Left colon (tissue), 2 donors: ENCODE data around the gene MIPOL1. TPM values are rescaled to one million over a fixed set of nuclear protein-coding genes. Genes with fewer than 3 reads are reported as not detected.
"Not testable (repeated sequence)": the region's sequence is repeated elsewhere in the genome, so short reads cannot be mapped to it uniquely, and the experiment has no call there.

Experiments
- ATAC-seq: fragments of 200-7000 bp; cut with Tn5 transposase; one replicate; pipeline ENCODE4 v1.9.1; 2020; ENCODE audit warnings: mild to moderate bottlenecking, moderate library complexity
- DNase-seq, 2 donors: peaks; one replicate each; pipeline ENCODE4 v3.0.0-alpha.2; 2020
- intact Hi-C, 2 donors: fragments of 100-400 bp; cut with DNase I in 1 of 2; cut with micrococcal nuclease in 1 of 2; formaldehyde crosslinking; loops; one replicate each; pipeline versions ENCODE4 v1.11.2 to v1.14.0; 2022; cut with DNase I, micrococcal nuclease
- total RNA-seq, 2 donors: library from RNA; stranded (reverse); fragmentation: NEBNext Ultra II Directional; extraction: Animal tissue kit (Norgen Biotek cat#: 25700); gene quantifications; one replicate each; pipeline ENCODE4 v1.2.1, GENCODE V29; 2021
- donor health status: DM: no; HTN: no; CAD: no.
- donor health status: DM: yes; HTN: yes; CAD: no.

The MIPOL1 gene
- total RNA-seq, 2 donors from 2014 or later = 5.1 to 9.1 TPM

- intact Hi-C loops = no loop called here
- ATAC-seq (peak; percentile 57), DNase-seq (no peak)
Observed at GRCh38 chr14:37553935-37554550, 356.3 kb downstream of the MIPOL1 start.

GRCh38 chr14:37555596-37555995 lies 357.9 kb downstream of the MIPOL1 start:
- ATAC-seq, DNase-seq, intact Hi-C loops: not testable (repeated sequence)

GRCh38 chr14:37558740-37559139 lies 361.0 kb downstream of the MIPOL1 start:
- intact Hi-C loops = no loop called here
- no peak for DNase-seq
- ATAC-seq = no peak

- ATAC-seq = no peak
- no peak for DNase-seq
- intact Hi-C loops = no loop called here
Observed at GRCh38 chr14:37559386-37559785, 361.6 kb downstream of the MIPOL1 start.

- ATAC-seq = peak; percentile 65
- peak in 1 of 2 donors; percentile 28 for DNase-seq
- intact Hi-C loops = no loop called here
Observed at GRCh38 chr14:37563189-37563588, 365.5 kb downstream of the MIPOL1 start.

- no peak for DNase-seq
- intact Hi-C loops = no loop called here
- peak; percentile 11 for ATAC-seq
Observed at GRCh38 chr14:37565550-37565949, 367.8 kb downstream of the MIPOL1 start.

GRCh38 chr14:37566811-37567371 lies 369.2 kb downstream of the MIPOL1 start:
- intact Hi-C loops = no loop called here
- DNase-seq = no peak
- peak; percentile 80 for ATAC-seq

- no peak for DNase-seq
- ATAC-seq = no peak
- intact Hi-C loops = no loop called here
Observed at GRCh38 chr14:37569729-37570128, 372.0 kb downstream of the MIPOL1 start.

GRCh38 chr14:37571391-37571790 lies 373.7 kb downstream of the MIPOL1 start:
- intact Hi-C loops = no loop called here
- ATAC-seq (no peak), DNase-seq (no peak)

GRCh38 chr14:37573356-37573755 lies 375.6 kb downstream of the MIPOL1 start:
- DNase-seq = no peak
- no peak for ATAC-seq
- intact Hi-C loops = no loop called here

- intact Hi-C loops = no loop called here
- no peak for DNase-seq
- no peak for ATAC-seq
Observed at GRCh38 chr14:37579274-37579673, 381.5 kb downstream of the MIPOL1 start.

GRCh38 chr14:37580146-37580545 lies 382.4 kb downstream of the MIPOL1 start:
- ATAC-seq (no peak), DNase-seq (no peak)
- intact Hi-C loops = no loop called here

- peak; percentile 46 to 66 for DNase-seq
- peak; percentile 51 for ATAC-seq
- intact Hi-C loops = no loop called here
Observed at GRCh38 chr14:37583358-37584210, 385.8 kb downstream of the MIPOL1 start.

GRCh38 chr14:37584211-37585100 lies 386.7 kb downstream of the MIPOL1 start:
- DNase-seq (peak; percentile 38 to 72), ATAC-seq (peak; percentile 59)
- intact Hi-C loops = no loop called here

- intact Hi-C loops = no loop called here
- DNase-seq (peak; percentile 36 to 51), ATAC-seq (peak; percentile 37)
Observed at GRCh38 chr14:37585101-37585511, 387.4 kb downstream of the MIPOL1 start.

GRCh38 chr14:37585971-37586796 lies 388.4 kb downstream of the MIPOL1 start:
- intact Hi-C loops = no loop called here
- DNase-seq (peak in 1 of 2 donors; percentile 24), ATAC-seq (peak; percentile 29)

GRCh38 chr14:37586797-37587130 lies 389.0 kb downstream of the MIPOL1 start:
- no peak for DNase-seq
- intact Hi-C loops = no loop called here
- ATAC-seq = no peak

- DNase-seq = no peak
- intact Hi-C loops = no loop called here
Observed at GRCh38 chr14:37587131-37587803, 389.5 kb downstream of the MIPOL1 start.

More at GRCh38 chr14:37587131-37587803, 389.5 kb downstream of the MIPOL1 start:
- ATAC-seq = no peak
